Activated T-cell treated with anti-CD3 and anti-CD28 coated beads, Interleukin-2, amount 50 U/mL, for 72 hours (primary cell): ENCODE results near the gene CIB4. TPM values are rescaled to one million over a fixed set of nuclear protein-coding genes. Genes with fewer than 3 reads are reported as not detected.
A peak's percentile ranks its signal among the peaks of the same experiment; 100 is the strongest.

Source experiments
- ATAC-seq, 2 donors: fragments of 150-1000 bp; cut with Tn5 transposase; replicated peaks in 1 of 2; 2 replicates each; pipeline ENCODE4 v1.10.0; 2021; ENCODE audit warnings: moderate library complexity in 2 of 2, mild to moderate bottlenecking in 1 of 2
- DNase-seq, 2 donors: peaks; one replicate each; pipeline ENCODE4 v3.0.0; 2021 to 2022; ENCODE audit warnings: mixed read lengths in 1 of 2
- H3K27ac Mint-ChIP-seq: one replicate; pipeline ENCODE4 v1.8.0; 2022; ENCODE audit warnings: mild to moderate bottlenecking, moderate library complexity, mixed read lengths
- H3K27me3 Mint-ChIP-seq: one replicate; pipeline ENCODE4 v1.8.0; 2022; ENCODE audit warnings: low read depth, mixed read lengths
- H3K36me3 Mint-ChIP-seq, 2 donors: one replicate each; pipeline ENCODE4 v1.8.0; 2022; ENCODE audit warnings: mixed read lengths in 2 of 2, mild to moderate bottlenecking in 1 of 2; ENCODE audit not compliant: insufficient read depth in 2 of 2
- H3K4me1 Mint-ChIP-seq: one replicate; pipeline ENCODE4 v1.8.0; 2022; ENCODE audit warnings: low read depth, mixed read lengths
- H3K4me3 Mint-ChIP-seq, 2 donors: one replicate each; pipeline ENCODE4 v1.8.0; 2022; ENCODE audit warnings: mild to moderate bottlenecking in 2 of 2, mixed read lengths in 2 of 2, moderate library complexity in 2 of 2
- H3K9me3 Mint-ChIP-seq, 2 donors: one replicate each; pipeline ENCODE4 v1.8.0; 2022; ENCODE audit warnings: mixed read lengths in 2 of 2
- total RNA-seq, 2 donors: library from RNA; stranded (reverse); gene quantifications; one replicate each; pipeline ENCODE4 v1.2.3, GENCODE V29; 2022

The CIB4 gene
- total RNA-seq, 2 donors from 2014 or later, result not detected

DNA sequence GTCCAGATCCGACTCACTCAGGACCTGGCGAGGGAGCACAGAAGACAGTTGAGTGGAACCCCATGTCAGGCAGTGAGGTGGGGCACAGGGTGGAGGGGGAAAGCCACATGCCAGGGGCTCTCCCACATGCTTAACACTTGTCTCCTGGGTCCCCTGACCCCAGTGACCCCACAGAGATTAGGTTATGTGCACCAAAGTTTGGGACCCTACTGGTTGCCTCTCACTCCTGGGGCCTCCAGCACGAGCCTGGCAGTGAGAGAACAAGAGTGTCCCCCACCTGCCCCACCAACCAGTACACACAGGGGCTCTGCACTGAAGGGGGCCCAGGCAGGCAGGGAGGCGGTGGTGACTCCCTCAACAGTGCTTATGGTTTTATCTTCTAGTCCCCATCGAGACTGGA is 58.3 kb downstream of the CIB4 start:
- DNase-seq (no peak), ATAC-seq (no peak)
- Mint-ChIP-seq H3K9me3 (no peaks in the 10 kb centered on the region), H3K36me3 (no peaks in the 10 kb centered on the region), H3K27ac (no peak overlapping the region), H3K27me3 (peaks cover 27% of the 10 kb centered on the region), H3K4me3 (no peak overlapping the region), H3K4me1 (no peaks in the 10 kb centered on the region)

DNA sequence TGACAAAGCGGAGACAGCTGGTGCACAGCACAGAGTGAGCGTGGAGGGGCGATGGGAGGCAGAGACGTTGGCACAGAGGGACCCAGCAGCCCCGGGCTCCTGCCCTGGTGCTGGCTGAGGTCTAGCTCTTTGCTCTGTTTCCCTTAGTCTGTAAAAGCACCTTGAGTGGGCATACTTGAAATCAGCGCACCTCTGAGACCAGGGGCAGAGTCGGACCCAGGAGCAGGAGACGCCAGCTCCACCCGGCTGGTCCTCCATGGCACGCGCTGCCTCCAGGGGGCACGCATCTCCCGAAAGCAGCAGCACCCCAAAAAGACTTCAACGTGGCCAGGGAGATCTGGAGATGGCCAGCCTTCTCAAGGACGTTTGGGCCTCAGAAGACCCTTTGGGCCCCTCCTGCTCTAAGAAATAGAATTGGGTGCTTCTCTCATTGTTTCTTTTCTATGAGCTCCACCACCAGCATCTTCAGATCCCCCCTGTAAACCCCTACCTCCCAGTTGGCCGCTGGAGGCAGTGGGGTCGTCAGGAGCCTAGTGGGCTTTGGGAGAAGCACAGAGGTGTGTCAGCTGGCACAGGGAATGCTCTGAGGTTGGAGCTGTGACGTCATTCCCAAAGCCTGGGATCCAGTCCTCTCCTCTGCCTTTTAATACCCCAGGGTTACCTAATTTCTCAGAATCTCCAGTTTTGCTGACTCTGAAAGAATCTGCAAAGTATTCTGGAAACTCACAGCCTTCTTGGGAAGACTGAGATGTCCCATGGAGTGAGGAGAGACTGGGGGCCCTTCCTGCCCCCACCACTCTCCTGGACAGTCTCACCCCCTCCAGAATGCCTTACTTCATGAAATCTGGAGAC is 58.9 kb downstream of the CIB4 start:
- peaks cover 27% of the 10 kb centered on the region for H3K27me3 Mint-ChIP-seq
- H3K9me3 Mint-ChIP-seq, result no peaks in the 10 kb centered on the region
- ATAC-seq, result no peak
- no peak overlapping the region for H3K4me3 Mint-ChIP-seq
- H3K27ac Mint-ChIP-seq, result no peak overlapping the region
- no peaks in the 10 kb centered on the region for H3K4me1 Mint-ChIP-seq
- DNase-seq, result no peak
- H3K36me3 Mint-ChIP-seq, result no peaks in the 10 kb centered on the region

DNA sequence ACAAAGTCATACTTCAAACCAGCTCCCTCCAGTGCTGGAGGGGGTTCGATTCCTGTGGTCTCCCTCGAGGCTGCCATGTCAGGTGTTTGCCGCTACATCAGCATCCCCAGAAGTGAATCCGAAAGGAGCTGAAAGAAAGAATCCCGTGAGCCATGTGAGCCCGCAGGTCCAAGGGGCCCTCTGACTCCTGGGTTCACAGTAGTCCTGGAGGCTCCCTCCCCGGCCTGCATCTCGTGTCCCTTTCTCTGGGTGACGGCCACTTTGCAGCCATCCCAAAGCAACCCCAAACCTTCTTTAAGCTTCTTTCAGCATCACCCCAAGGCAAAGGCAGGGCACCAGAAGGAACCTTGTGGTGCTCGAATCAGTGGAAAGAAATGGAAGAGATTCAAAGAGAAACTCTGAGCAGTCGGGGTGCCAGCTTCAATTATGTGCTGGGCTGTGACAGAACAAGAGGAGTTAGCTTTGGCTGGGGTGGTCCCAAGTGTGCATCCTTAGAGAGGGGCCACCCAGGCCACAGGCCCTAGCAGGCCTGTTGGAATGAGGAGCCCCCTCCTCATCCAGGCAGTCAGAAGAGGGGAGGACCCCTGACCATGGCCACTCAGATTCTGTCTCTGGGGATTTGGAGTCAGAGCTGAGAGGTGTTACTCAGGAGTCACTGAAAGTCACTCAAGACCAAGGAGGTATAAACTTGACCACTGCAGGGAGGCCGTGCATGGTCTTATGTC is 59.7 kb downstream of the CIB4 start:
- no peaks in the 10 kb centered on the region for H3K4me1 Mint-ChIP-seq
- H3K27ac Mint-ChIP-seq, result no peak overlapping the region
- ATAC-seq, result no peak
- no peak for DNase-seq
- H3K36me3 Mint-ChIP-seq, result no peaks in the 10 kb centered on the region
- no peak overlapping the region for H3K4me3 Mint-ChIP-seq
- peaks cover 26% of the 10 kb centered on the region for H3K27me3 Mint-ChIP-seq
- no peaks in the 10 kb centered on the region for H3K9me3 Mint-ChIP-seq

DNA sequence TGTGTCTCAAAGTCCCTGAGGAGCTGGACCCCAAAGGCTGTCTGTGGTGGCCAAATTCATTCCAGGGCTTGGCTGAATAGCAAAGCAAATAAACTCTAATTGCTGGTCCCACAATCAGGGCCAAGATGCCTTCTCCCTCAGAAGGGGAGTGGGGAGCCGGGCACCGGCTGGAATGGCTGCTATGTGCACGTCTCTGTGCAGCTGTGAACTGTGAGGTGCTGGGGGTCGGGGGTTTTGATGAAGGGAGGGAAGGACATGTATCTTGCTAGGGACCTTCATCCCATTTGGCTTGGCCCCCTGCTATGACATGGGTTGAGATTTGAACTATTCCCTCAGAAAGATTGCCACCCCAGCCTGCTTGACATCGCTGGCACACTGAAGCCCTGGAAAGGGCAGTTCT is 60.4 kb downstream of the CIB4 start:
- Mint-ChIP-seq H3K36me3 (no peaks in the 10 kb centered on the region), H3K4me3 (no peak overlapping the region), H3K9me3 (no peaks in the 10 kb centered on the region), H3K27me3 (peaks cover 19% of the 10 kb centered on the region), H3K4me1 (no peaks in the 10 kb centered on the region), H3K27ac (no peak overlapping the region)
- ATAC-seq (no peak), DNase-seq (no peak)

DNA sequence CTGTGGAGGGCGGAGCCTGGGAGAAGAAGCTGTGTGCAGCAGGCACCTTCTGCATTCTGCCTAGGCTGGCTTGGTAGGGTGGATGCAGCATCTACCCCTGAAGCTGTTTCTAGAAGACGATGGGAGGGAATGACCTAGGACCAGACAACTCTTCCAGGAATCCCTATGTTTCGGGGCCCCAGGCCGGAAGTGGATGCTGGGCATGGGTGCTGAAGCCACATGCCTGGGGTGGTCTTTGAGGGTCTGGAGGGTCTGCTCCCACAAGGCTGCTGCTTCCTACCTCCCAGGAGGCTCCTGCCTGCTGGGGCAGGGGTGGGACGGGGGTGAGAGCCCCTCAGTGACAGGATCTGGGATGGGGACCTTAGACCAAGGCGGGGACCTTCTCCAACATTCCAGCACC is 61.0 kb downstream of the CIB4 start:
- Mint-ChIP-seq H3K36me3 (no peaks in the 10 kb centered on the region), H3K4me1 (no peaks in the 10 kb centered on the region), H3K27me3 (peaks cover 15% of the 10 kb centered on the region), H3K9me3 (no peaks in the 10 kb centered on the region), H3K4me3 (no peak overlapping the region), H3K27ac (no peak overlapping the region)
- no peak for DNase-seq
- ATAC-seq, result no peak

DNA sequence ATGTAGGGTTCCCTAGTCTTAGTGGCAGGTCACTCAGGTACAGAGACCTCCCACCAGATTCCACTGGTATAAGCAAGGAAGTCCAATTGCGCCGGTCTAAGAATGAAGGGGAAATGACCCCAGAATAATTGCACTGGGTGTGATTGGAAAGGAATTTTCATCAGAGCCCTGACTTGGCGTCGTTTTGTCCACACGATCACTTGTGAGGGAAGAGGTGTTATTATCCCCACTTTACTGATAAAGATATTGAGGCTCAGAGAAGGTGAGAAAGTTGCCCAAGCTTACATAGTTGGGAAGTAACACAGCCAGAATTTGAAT is 61.5 kb downstream of the CIB4 start:
- DNase-seq, result no peak
- Mint-ChIP-seq H3K4me3 (no peak overlapping the region), H3K36me3 (no peaks in the 10 kb centered on the region), H3K27ac (no peak overlapping the region), H3K27me3 (peaks cover 15% of the 10 kb centered on the region), H3K9me3 (no peaks in the 10 kb centered on the region), H3K4me1 (no peaks in the 10 kb centered on the region)
- ATAC-seq, result no peak

DNA sequence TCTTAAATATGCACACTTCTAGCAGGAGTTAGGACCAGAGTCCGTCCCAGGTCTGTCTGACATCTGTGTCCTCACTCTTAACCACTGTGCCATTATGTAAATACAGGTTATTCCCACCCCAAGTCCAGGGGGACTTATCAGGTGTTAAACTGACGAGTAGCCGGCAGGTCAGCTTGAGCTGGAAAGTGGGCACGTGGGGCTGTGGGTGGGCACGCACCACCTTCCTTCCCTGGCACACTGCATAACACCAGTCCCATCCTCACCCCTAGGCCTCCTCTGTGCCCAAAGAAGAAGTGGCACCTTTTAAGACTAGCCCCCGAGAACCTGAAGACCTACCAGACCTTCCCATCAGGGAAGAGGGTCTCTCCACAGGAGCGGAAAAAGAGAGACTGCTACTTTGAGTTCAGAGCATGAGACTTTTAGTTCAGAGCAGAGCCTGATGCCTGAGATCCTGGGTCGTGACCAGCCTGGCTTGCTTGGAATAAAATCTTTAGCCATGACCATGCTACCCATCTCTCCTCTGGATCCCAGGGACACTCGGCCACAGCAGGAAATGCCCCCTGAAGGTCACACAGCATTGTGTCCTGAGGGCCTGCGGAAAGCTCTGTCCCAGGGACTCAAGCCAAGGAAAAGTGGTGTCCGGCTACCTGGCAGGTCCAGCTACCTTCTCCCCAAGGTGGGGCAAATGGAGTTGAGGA is 62.0 kb downstream of the CIB4 start:
- Mint-ChIP-seq H3K9me3 (no peaks in the 10 kb centered on the region), H3K4me3 (no peak overlapping the region), H3K27me3 (peaks cover 12% of the 10 kb centered on the region), H3K27ac (no peak overlapping the region), H3K36me3 (no peaks in the 10 kb centered on the region), H3K4me1 (no peaks in the 10 kb centered on the region)
- no peak for ATAC-seq
- DNase-seq, result no peak

DNA sequence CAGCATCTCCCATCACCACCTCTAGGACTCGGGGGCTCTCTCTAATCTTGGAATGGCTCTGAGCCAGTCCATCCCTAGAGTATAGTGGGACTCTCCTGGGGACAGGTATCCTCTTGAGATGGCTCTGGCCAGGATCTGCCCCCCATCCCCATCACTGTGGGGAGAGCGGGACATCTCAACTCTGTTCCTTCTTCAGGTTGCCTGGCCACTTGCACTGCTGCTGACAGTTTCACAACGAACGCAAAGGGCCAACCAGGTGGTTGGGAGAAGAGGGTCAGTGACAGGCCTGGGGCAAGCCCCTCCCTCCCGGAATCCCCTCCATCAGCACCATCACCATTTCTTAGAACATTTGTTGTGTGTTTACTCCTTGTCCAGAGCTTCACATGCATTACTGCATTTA is 62.6 kb downstream of the CIB4 start:
- no peak for ATAC-seq
- no peak overlapping the region for H3K4me3 Mint-ChIP-seq
- no peak overlapping the region for H3K27ac Mint-ChIP-seq
- peaks cover 7% of the 10 kb centered on the region for H3K27me3 Mint-ChIP-seq
- H3K4me1 Mint-ChIP-seq, result no peaks in the 10 kb centered on the region
- H3K9me3 Mint-ChIP-seq, result no peaks in the 10 kb centered on the region
- H3K36me3 Mint-ChIP-seq, result no peaks in the 10 kb centered on the region
- DNase-seq, result no peak

DNA sequence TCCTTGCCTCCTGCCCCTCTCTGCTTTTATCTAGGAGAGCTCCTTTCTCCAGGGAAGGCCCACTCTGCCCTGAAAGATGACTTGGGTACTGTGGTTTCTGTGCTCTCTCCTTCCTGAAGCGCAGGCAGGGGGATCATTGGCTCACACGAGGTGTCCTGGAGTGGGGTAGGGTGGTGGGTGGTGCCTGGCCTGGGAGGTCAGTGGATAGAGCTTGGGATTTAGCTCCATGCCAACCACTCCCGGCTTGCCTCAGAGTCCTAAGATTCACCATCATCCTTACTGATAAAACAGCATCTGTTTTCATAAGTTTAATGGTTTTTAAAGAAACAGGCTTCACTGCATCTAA is 63.1 kb downstream of the CIB4 start:
- Mint-ChIP-seq H3K9me3 (no peaks in the 10 kb centered on the region), H3K36me3 (no peaks in the 10 kb centered on the region), H3K27me3 (peaks cover 12% of the 10 kb centered on the region), H3K4me1 (no peaks in the 10 kb centered on the region), H3K27ac (no peak overlapping the region), H3K4me3 (no peak overlapping the region)
- ATAC-seq, result no peak
- DNase-seq, result no peak

DNA sequence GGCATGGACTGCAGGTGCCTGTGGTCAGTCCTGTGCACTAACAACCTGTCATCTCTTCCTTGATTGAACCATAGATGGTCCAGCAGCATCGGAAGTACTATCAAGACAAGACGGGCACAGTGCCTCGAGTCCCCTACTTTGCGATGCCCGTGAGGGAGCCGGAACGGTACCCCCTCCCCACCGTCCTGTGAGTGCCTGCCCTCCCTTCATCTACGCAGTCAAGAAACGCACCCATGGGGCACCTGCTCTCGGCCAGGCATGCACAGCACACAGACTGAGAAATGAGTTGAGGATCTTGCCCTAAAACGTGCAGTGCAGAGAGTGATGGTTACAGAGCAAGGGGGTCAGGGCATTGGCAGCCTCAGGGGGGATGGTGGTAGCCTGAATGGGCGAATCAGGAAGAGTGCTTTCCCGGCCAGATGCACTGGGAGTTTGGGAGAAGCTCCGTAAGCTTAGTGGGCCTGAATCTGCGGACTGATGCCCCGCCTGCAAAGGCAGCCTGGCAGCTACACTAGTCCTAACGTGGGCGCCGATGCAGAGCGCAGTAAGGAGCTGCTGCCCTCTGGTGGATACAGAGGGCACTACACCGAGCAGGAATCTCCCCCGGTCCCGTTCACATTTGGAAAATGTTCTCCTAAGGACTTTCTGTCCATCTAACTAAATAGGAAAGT is 63.6 kb downstream of the CIB4 start:
- ATAC-seq (peak; percentile 78 to 79), DNase-seq (peak; percentile 63 to 74)
- H3K36me3 Mint-ChIP-seq, result no peaks in the 10 kb centered on the region
- no peaks in the 10 kb centered on the region for H3K9me3 Mint-ChIP-seq
- no peak overlapping the region for H3K27ac Mint-ChIP-seq
- H3K4me3 Mint-ChIP-seq, result no peak overlapping the region
- peaks cover 17% of the 10 kb centered on the region for H3K27me3 Mint-ChIP-seq
- no peaks in the 10 kb centered on the region for H3K4me1 Mint-ChIP-seq

DNA sequence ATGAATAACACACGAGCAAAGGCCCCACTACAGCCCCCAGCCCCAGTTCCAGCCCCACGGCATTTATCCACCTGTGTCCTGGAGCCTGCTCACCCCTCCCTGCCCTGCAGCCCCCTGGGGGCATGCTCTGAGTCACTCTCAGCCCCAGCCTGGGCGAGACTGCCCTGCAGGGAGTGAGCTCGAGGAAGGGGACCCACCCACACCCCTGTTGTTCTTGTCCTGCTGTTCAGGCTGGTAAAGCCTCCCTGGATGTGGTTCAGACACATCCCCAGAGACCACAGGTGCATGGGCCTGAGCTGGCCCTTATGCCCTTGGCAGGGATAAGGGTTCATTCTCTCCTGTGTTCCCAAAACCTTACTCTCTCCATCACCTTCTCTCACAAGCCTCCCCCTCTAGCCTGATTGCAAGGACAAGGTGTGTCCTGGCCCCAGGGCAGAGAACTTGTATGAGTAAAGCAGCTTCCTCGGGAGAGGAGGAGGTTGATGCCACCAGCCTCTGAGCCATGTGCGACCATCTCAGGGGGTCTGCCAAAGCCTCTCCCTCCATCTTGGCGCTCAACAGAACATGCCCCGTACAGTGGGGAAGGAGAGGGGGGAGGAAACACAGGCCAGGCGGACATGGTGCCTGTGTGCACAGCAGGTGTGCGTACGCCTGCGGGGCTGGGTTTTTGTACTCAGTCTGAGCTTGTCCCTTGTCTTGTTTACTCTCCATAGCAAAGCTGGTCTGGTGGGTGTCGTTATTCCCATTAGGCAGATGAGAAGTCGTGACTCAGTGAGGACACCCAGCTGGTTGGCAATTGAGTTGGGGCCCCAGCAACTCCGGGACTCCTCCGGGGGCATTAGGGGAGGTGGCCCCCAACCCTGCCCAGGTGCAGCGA is 64.4 kb downstream of the CIB4 start:
- Mint-ChIP-seq H3K9me3 (no peaks in the 10 kb centered on the region), H3K27me3 (peaks cover 20% of the 10 kb centered on the region), H3K4me1 (no peaks in the 10 kb centered on the region), H3K4me3 (no peak overlapping the region), H3K27ac (no peak overlapping the region), H3K36me3 (no peaks in the 10 kb centered on the region)
- DNase-seq (no peak), ATAC-seq (no peak)

DNA sequence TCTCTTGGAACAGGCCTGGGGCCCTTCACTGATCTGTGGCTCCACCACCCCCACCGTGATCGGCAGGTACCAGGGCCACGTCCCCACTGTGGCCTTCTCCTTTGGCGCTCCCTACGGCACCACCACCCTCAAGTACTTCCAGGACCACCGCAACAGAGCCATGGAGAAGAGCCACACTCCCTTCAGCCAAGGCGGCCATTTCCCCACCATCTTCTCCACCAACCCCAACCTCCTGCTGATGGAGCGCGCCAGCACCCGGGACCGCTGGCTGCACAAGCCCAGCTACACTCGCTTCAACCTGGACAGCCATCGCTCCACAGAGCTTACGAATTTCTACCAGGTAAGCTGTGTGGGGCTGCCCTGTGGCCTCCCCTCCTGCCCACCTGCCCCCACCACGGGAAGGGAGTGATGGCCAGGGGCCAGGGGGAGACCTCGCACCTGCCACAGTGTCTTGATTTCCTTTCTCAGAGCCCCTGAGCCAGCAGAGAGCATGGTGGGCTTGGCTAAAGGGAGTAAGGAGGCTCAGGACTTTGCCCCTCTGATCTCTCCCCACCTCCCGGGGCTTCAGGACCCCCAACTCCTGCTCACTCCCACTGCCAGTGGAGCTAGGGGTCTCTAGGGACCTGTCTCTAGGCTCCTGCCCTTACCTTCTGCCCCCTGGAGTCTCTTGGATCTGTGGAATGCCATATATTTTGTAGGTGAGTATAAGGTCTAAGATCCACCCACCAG is 65.2 kb downstream of the CIB4 start:
- H3K4me1 Mint-ChIP-seq, result no peaks in the 10 kb centered on the region
- H3K4me3 Mint-ChIP-seq, result no peak overlapping the region
- H3K27ac Mint-ChIP-seq, result no peak overlapping the region
- H3K9me3 Mint-ChIP-seq, result no peaks in the 10 kb centered on the region
- no peak for DNase-seq
- ATAC-seq, result no peak
- peaks cover 20% of the 10 kb centered on the region for H3K27me3 Mint-ChIP-seq
- H3K36me3 Mint-ChIP-seq, result no peaks in the 10 kb centered on the region
